GM18867 (cell line): ENCODE results near the gene MARCHF2.

ENCODE experiments used
- ATAC-seq: cut with Tn5 transposase; IDR thresholded peaks from one replicate; pipeline ENCODE4 v1.9.1; 2021; ENCODE audit warnings: mild to moderate bottlenecking, moderate library complexity; ENCODE audit not compliant: unreplicated experiment

Gene MARCHF2

DNA sequence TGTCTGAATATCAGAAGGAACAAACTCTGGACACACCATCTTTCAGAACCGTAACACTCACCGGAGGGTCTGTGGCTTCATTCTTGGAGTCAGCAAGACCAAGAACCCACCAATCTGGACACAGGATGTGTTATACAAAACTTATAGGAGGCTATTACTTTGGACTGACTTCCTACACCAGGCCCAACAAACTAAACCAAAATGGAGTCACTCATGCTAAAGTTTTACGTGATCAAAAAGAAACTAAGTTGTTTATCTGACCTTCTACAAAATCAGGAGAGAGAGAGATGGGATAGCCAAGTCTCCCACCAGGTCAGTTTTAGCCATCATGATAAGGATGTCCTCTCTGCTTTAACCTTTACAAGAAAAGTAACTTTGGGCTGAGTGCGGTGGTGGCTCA, 26.1 kb upstream of the MARCHF2 start:
- no peak for ATAC-seq

DNA sequence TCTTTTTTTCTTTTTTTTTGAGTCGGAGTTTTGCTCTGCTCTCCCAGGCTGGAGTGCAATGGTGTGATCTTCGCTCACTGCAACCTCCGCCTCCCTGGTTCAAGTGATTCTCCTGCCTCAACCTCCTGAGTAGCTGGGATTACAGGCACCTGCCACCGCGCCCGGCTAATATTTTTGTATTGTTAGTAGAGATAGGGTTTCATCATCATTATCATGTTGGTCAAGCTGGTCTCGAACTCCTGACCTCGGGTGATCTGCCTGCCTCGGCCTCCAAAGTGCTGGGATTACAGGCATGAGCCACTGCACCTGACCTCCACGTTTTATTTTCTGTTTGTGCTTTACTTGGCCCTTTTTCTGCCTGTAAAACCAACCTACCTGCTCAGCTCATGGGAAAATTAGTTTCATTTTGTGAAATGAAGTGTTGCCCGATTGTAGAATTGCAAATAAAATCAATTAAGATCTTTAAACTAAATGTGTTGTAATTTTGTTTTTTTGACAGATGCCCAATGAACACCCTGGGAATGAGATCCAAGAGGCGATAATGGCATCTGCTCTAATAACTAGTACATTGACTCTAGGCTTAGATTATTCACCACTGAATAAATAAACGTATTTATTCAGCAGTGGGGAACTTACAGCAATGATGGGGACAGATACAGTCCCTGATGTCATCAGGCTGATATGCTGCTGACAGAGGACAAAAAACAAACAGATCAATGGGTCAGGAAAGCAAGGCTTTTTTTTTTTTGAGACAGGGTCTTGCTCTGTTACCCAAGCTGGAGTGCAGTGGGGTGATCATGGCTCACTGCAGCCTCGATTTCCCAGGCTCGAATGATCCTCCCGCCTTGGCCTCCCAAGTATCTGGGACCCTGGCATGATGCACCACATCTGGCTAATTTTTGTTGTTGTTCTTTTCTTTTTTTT, 25.2 kb upstream of the MARCHF2 start:
- ATAC-seq, result no peak

GRCh38 chr19:8388612-8388958, 24.5 kb upstream of the MARCHF2 start:
- no peak for ATAC-seq

DNA sequence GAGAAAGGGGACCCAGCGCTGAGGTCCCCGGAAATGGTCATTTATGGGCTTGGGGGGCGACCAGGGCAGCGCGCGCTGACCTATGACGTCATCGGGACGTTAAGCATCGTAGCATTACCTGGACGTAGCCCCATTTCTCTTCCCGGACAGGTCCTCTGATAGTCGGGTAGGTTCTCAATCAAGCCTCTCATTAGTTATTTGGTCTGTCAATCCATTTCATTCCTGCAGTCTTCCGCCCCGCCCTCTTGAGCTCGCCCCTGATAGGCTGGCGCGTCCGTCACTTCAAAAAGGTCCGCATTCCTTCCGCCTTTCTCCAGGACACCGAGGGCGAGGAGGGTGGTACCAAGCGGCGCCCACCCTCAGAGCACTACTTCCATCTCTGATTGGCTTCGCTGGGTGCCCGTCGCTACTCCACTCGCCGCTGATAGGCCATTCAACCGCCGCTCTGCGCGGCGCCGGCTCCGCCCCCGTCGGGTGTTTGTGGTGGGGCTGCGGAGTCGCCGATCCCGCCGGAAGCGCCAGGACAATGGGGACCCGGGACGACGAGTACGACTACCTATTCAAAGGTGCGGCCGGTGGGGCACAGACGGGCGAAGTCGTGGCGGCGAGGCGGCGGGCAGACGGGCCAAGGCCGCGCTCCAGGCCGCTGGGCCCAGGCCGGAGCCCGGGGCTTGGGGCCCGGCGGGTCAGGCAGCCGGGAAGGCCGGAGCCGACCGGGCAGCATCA, 23.1 kb upstream of the MARCHF2 start, which contains the start of gene RAB11B:
Gene RAB11B, plus strand, starts transcription at position 470 of the 726 bp plus-strand sequence. Its CDS starts 57 bp downstream, at position 527.
- ATAC-seq, result peak; percentile 87

GRCh38 chr19:8390617-8390981, 22.5 kb upstream of the MARCHF2 start:
- peak; percentile 35 for ATAC-seq

GRCh38 chr19:8391198-8392016, 21.7 kb upstream of the MARCHF2 start:
- no peak for ATAC-seq

- no peak for ATAC-seq
Observed at GRCh38 chr19:8392017-8392591, 21.0 kb upstream of the MARCHF2 start.

DNA sequence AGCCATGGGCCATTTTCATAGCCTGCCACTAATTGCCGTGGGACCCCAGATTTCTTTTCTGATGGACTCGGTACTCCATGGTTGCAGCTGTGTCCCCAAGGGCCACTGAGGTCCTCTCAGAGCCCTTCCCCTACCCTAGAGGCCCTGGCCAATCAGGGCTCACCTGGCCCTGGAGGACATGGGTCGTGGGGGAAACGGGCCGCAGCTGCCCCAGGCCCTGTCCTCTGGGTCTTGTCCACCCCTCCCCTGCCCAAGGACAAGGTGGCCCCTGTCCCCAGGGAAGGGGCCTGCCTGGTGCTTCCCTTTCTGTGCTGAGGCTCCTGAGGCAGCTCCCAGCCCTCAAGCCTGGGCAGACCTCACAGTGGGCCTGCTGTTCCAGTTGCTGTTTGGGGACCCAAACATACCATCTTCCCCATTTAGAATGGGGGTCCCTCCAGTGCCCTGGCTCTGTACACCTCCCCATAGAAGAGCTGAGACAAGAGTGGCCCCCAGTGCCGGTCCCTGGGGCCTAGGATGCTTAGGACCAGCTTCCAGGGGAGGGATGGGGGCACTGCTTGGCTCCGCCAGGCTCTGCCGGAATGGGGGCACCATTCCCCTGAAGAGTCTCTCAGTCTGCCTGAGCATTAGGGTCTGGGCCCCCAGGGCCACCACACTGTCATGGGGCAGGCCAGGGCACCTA, 19.8 kb upstream of the MARCHF2 start:
- no peak for ATAC-seq

GRCh38 chr19:8393871-8394250, 19.2 kb upstream of the MARCHF2 start:
- ATAC-seq, result no peak

DNA sequence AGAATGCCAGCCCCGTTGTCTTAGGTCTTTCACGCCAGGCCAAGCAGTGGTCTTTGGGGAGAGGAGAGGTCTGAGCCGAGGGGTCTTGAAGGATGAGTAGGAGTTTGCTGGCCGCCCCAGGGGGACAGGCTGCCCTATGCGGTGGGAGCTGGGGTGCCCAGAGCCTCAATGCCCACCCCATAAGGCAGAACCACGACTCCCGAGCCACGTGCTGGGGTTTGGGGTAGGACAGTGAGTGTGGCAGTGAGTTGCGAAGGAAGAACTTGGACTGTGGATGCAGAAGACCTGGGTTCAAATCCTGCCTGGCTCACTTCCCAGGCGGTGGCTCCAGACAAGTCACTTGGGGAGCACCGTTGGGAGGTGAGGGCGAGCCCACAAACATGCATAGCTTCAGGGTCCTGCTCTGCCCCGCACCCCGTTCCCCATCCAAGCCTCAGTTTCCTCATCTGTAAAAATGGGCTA, 17.5 kb upstream of the MARCHF2 start:
- ATAC-seq, result no peak

- no peak for ATAC-seq
Observed at GRCh38 chr19:8396185-8396562, 16.9 kb upstream of the MARCHF2 start.

DNA sequence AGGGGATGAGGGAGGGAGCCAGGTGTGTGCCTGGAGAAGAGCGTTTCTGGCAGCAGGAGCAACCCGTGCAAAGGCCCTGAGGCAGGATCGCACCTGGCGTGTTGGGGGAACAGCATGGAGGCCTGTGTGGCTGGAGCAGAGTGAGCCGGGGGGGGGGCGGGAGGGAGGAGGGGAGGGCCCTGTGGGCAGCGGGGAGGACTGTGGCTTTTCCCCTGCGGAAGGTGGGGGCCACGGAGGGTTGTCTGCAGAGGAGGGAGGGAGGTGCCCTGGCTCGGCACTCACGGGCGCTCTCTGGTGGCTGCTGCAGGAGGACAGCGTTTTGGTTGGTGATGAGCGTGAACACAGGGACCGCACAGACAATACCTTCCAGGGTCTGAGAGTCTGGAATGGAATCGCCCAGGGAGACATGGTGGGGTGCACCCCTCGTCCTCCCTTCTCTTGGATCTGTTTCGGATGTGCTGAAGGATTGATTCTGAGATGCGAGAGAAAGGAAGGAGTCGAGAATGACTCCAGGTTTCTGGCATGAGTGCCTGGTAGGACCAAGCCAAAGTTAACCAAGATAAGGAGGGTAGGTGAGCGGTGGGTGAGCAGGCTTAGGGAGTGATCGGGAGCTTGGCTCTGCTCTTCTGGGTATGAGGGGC, 16.4 kb upstream of the MARCHF2 start:
- ATAC-seq, result no peak

DNA sequence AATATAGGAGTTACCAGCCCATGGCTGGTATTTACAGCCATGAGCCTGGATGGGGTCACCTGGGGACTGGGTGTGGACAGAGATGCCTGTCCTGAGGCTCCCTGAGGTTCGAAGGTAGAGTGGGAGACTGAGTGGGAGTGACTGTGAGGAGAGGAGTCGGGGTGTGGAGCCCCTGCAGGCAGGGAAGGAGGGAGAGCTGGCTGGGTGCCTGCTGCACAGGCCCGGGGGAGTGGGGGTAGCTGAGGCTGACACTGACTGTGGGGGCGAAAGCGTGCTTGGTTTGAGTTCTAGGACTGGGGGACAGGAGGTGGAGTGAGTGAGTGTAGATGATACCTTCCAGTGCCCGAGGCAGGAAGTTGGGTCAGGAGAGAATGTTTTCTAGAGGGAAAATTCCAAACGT, 15.8 kb upstream of the MARCHF2 start:
- no peak for ATAC-seq

DNA sequence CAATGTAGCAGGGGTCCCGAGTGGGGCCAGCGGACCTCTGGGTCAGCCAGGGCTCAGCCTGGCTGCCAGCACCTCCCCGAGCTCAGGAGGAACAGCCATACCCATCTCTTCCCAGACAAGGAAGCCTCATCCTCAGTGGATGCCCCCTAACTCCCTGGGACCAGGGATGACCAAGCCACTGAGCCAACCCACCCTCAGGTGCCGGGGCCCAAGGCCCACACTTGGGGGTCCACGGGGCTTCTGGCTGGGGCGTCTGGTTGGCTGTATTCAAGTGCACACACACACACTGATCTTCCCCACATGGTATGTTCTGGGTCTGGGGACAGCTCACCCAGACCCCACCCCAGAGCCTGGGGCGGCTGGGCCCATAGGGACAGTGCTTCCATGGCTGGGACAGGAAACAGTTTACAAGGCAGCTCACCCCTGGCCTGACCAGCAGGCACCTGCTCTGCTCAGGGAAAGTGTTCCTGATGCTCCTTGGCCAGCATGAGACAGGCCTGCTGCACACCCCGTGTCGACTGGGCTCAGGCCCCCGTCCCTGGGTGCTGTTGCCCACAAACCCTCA, 15.3 kb upstream of the MARCHF2 start:
- ATAC-seq, result no peak

- ATAC-seq, result no peak
Observed at GRCh38 chr19:8398311-8398771, 14.8 kb upstream of the MARCHF2 start.

- ATAC-seq, result no peak
Observed at GRCh38 chr19:8399681-8400188, 13.4 kb upstream of the MARCHF2 start.

DNA sequence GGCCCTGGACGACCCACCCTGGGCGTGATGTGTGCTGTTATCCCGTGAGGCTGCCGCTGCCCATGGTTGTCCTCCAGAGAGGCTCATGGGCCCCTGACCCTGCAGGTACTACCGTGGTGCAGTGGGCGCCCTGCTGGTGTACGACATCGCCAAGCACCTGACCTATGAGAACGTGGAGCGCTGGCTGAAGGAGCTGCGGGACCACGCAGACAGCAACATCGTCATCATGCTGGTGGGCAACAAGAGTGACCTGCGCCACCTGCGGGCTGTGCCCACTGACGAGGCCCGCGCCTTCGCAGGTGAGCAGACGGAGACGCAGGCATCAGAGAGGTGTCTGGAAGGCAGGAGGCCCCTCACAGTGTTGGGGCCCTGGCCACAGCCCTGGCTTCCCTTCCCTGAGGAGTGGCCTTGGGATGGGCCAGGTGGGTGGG, 11.1 kb upstream of the MARCHF2 start:
- no peak for ATAC-seq

- no peak for ATAC-seq
Observed at GRCh38 chr19:8403098-8403819, 9.8 kb upstream of the MARCHF2 start.

GRCh38 chr19:8403820-8404109, 9.3 kb upstream of the MARCHF2 start:
- no peak for ATAC-seq
